Thymus (tissue), 11 donors: ENCODE data around the gene BORCS5. TPM values are rescaled to one million over a fixed set of nuclear protein-coding genes. Genes with fewer than 3 reads are reported as not detected.
"Not testable (repeated sequence)": the region's sequence is repeated elsewhere in the genome, so short reads cannot be mapped to it uniquely, and the experiment has no call there.

Experiments used
- DNase-seq, 9 donors: peaks; one replicate each; pipeline ENCODE4 v3.0.0-alpha.2; 2013; ENCODE audit warnings: low spot score in 9 of 9, low read depth in 6 of 9, missing footprints in 1 of 9
- H3K27ac ChIP-seq, 2 donors: one replicate each; pipeline ENCODE4 v1.5.1; 2013; ENCODE audit warnings: control low read depth in 1 of 2, low read depth in 1 of 2, low read length in 1 of 2, mild to moderate bottlenecking in 1 of 2, moderate library complexity in 1 of 2
- H3K27me3 ChIP-seq, 2 donors: one replicate each; pipeline ENCODE4 v1.5.1; 2013; ENCODE audit warnings: low read length in 1 of 2; ENCODE audit not compliant: control insufficient read depth in 2 of 2, insufficient read depth in 1 of 2
- H3K36me3 ChIP-seq, 2 donors: one replicate each; pipeline ENCODE4 v1.5.1; 2013; ENCODE audit warnings: low read length in 1 of 2, mild to moderate bottlenecking in 1 of 2, moderate library complexity in 1 of 2; ENCODE audit not compliant: control insufficient read depth in 2 of 2, insufficient read depth in 2 of 2
- H3K4me1 ChIP-seq, 2 donors: one replicate each; pipeline ENCODE4 v1.5.1; 2013; ENCODE audit warnings: low read length in 2 of 2; ENCODE audit not compliant: control insufficient read depth in 2 of 2, insufficient read depth in 2 of 2
- H3K4me3 ChIP-seq, 2 donors: one replicate each; pipeline ENCODE4 v1.5.1; 2013; ENCODE audit warnings: low read length in 2 of 2, control low read depth in 1 of 2, mild to moderate bottlenecking in 1 of 2
- H3K9me3 ChIP-seq, 2 donors: one replicate each; pipeline ENCODE4 v1.5.1; 2013; ENCODE audit warnings: low read length in 1 of 2, mild to moderate bottlenecking in 1 of 2; ENCODE audit not compliant: control insufficient read depth in 2 of 2, insufficient read depth in 1 of 2
- WGBS: extraction: QIAGEN DNeasy Blood & Tissue Kit; methylation state at CpG from one replicate; pipeline ENCODE4 v1.1.7; 2013; 5-methylcytosine and 5-hydroxymethylcytosine counted together
- polyA plus RNA-seq: library from polyadenylated mRNA; stranded (reverse); fragments of 200-250 nt; gene quantifications from one replicate; pipeline ENCODE4 v1.2.3, GENCODE V29; 2013
- total RNA-seq: library from RNA; stranded (reverse); fragments of 120-200 nt; gene quantifications from one replicate; pipeline ENCODE4 v1.2.4, GENCODE V29; 2013
- donor health status: healthy.

BORCS5 gene
- total and polyA plus RNA-seq, 2 donors = 6.0 to 7.0 TPM

GRCh38 chr12:12467264-12467663 lies 110.4 kb downstream of the BORCS5 start:
- Histone ChIP-seq H3K9me3 (peaks cover 0 to 9% of the 10 kb centered on the region in 2 donors), H3K27me3 (no peaks in the 10 kb centered on the region), H3K36me3 (peaks cover 3 to 8% of the 10 kb centered on the region in 2 donors), H3K4me1 (peaks cover 44 to 71% of the 10 kb centered on the region in 2 donors), H3K4me3 (peak overlapping the region; percentile 1 to 7), H3K27ac (peak overlapping the region; percentile 77 to 99)
- 38% methylated on average over 6 of the region's 6 CpGs for WGBS
- DNase-seq = peak in 7 of 9 donors; percentile 55 to 91 (median 72)

GRCh38 chr12:12467688-12468261 lies 110.9 kb downstream of the BORCS5 start:
- Histone ChIP-seq H3K27me3 (no peaks in the 10 kb centered on the region), H3K36me3 (peaks cover 3 to 8% of the 10 kb centered on the region in 2 donors), H3K27ac (peak overlapping the region; percentile 77 to 99), H3K4me3 (peak overlapping the region; percentile 1 to 7), H3K9me3 (peaks cover 0 to 9% of the 10 kb centered on the region in 2 donors), H3K4me1 (peaks cover 44 to 69% of the 10 kb centered on the region in 2 donors)
- DNase-seq = peak in 8 of 9 donors; percentile 50 to 89 (median 73)
- WGBS = 19% methylated on average over 14 of the region's 14 CpGs

GRCh38 chr12:12468575-12468974 lies 111.7 kb downstream of the BORCS5 start:
- DNase-seq = no peak
- 77% methylated on average over 3 of the region's 3 CpGs for WGBS
- peaks cover 44 to 65% of the 10 kb centered on the region in 2 donors for H3K4me1 ChIP-seq
- H3K27ac ChIP-seq = peak overlapping the region in 1 of 2 donors; percentile 99
- H3K27me3 ChIP-seq = no peaks in the 10 kb centered on the region
- H3K36me3 ChIP-seq = peaks cover 3 to 8% of the 10 kb centered on the region in 2 donors
- H3K4me3 ChIP-seq = no peak overlapping the region
- peaks cover 0 to 9% of the 10 kb centered on the region in 2 donors for H3K9me3 ChIP-seq

DNA sequence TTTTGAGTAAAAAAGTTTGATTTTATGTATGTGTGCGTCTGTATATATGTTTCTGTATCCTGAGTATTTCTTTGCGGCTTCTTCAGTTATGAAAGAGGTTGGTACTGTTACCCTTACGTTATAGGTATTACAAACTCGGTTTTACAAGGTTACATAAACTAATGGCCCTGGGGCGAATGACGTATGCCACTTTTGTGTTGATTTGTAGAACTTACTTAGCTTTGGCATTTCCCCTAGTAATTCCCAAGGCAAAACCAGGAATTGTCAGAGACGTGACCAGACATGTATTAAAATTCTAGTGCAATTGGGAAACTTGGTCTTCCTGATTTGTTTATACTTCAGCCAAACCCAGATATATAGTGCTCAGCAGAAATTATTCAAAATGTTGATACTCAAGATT lies 112.5 kb downstream of the BORCS5 start:
- Histone ChIP-seq H3K27ac (peak overlapping the region in 1 of 2 donors; percentile 99), H3K27me3 (no peaks in the 10 kb centered on the region), H3K9me3 (peaks cover 0 to 9% of the 10 kb centered on the region in 2 donors), H3K4me3 (no peak overlapping the region), H3K36me3 (peaks cover 6 to 8% of the 10 kb centered on the region in 2 donors), H3K4me1 (peaks cover 44 to 58% of the 10 kb centered on the region in 2 donors)
- DNase-seq = no peak
- WGBS = 97% methylated on average over 7 of the region's 7 CpGs

DNA sequence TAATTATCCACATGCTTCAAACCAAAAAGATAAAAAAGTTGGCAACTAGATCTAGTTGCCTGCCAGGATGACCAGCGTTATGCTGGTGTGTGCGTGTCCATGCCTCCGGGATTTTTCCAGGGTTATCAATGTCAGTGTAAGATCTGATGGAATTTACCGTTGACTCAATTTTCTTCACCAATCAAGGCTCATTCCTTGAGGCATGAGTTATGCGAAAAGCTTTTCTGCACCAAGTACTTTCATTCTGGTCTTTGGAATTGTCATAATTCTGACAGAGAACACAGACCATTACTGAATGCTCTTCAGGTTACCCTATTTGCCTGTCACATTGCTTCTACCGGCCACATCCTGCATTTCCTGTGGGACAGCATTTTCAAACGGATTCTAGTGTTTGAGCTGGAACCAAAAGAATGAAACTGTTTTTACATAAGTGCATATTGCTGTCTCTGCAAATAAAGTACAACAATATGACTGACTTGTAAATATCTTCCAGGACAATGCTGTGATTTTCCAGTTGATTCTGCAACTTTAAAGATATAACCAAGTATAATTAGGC lies 114.0 kb downstream of the BORCS5 start:
- Histone ChIP-seq H3K9me3 (peaks cover 0 to 9% of the 10 kb centered on the region in 2 donors), H3K4me1 (peaks cover 37 to 53% of the 10 kb centered on the region in 2 donors), H3K36me3 (peaks cover 6 to 8% of the 10 kb centered on the region in 2 donors), H3K27ac (peak overlapping the region in 1 of 2 donors; percentile 49), H3K4me3 (no peak overlapping the region), H3K27me3 (no peaks in the 10 kb centered on the region)
- DNase-seq = no peak
- WGBS = 90% methylated on average over 7 of the region's 7 CpGs

DNA sequence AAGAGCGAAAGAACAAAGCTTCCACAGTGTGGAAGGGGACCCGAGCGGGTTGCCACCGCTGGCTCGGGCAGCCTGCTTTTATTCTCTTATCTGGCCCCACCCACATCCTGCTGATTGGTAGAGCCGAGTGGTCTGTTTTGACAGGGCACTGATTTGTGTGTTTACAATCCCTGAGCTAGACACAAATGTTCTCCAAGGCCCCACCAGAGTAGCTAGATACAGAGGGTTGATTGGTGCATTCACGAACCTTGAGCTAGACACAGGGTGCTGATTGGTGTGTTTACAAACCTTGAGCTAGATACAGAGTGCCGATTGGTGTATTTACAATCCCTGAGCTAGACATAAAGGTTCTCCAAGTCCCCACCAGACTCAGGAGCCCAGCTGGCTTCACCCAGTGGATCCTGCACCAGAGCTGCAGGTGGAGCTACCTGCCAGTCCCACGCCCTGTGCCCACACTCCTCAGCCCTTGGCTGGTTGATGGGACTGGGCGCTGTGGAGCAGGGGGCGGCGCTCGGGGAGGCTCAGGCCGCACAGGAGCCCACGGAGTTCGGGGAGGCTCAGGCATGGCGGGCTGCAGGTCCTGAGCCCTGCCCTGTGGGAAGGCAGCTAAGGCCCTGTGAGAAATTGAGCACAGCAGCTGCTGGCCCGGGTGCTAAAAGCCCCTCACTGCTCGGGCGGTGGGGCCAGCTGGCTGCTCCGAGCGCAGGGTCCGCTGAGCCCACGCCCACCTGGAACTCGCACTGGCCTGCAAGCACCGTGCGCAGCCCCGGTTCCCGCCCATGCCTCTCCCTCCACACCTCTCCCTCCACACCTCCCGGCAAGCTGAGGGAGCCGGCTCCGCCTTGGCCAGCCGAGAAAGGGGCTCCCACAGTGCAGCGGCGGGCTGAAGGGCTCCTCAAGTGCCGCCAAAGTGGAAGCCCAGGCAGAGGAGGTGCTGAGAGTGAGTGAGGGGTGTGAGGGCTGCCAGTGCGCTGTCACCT lies 115.4 kb downstream of the BORCS5 start:
- not testable (repeated sequence) for H3K4me3 ChIP-seq, H3K27me3 ChIP-seq, DNase-seq, H3K27ac ChIP-seq, H3K9me3 ChIP-seq
- WGBS = 93% methylated on average over 36 of the region's 37 CpGs
- peaks cover 25 to 39% of the 10 kb centered on the region in 2 donors for H3K4me1 ChIP-seq
- H3K36me3 ChIP-seq = peaks cover 19 to 21% of the 10 kb centered on the region in 2 donors

- no peak for DNase-seq
- WGBS = over 99% methylated on average over 4 of the region's 4 CpGs
- no peaks in the 10 kb centered on the region for H3K27me3 ChIP-seq
- H3K4me1 ChIP-seq = peaks cover 16 to 29% of the 10 kb centered on the region in 2 donors
- H3K36me3 ChIP-seq = peaks cover 25 to 27% of the 10 kb centered on the region in 2 donors
- no peak overlapping the region for H3K27ac ChIP-seq
- H3K9me3 ChIP-seq = peaks cover 0 to 9% of the 10 kb centered on the region in 2 donors
- no peak overlapping the region for H3K4me3 ChIP-seq
These were observed 116.3 kb downstream of the BORCS5 start for GRCh38 chr12:12473223-12473622.

- Histone ChIP-seq H3K27ac (no peak overlapping the region), H3K36me3 (peaks cover 32 to 33% of the 10 kb centered on the region in 2 donors), H3K4me1 (peaks cover 8 to 20% of the 10 kb centered on the region in 2 donors), H3K4me3 (no peak overlapping the region), H3K9me3 (peaks cover 0 to 5% of the 10 kb centered on the region in 2 donors), H3K27me3 (no peaks in the 10 kb centered on the region)
- WGBS = 85% methylated on average over 8 of the region's 8 CpGs
- DNase-seq = no peak
These were observed 117.6 kb downstream of the BORCS5 start for GRCh38 chr12:12474471-12474928.
